ENCODE measurements around the gene ZNF726. TPM values are rescaled to one million over a fixed set of nuclear protein-coding genes. Genes with fewer than 3 reads are reported as not detected.
"Not testable (repeated sequence)": the region's sequence is repeated elsewhere in the genome, so short reads cannot be mapped to it uniquely, and the experiment has no call there.

The ZNF726 gene
- total RNA-seq, 1 donor from 2014 or later, result 0.30 TPM

GRCh38 chr19:23882493-23882892 is 32.2 kb upstream of the ZNF726 start:
- intact Hi-C loops (cut with micrococcal nuclease), result no loop called here
- Histone ChIP-seq H3K36me3 (no peaks in the 10 kb centered on the region), H3K4me1 (no peaks in the 10 kb centered on the region), H3K4me3 (no peak overlapping the region), H3K27me3 (ENCODE audit: low read depth) (peaks cover 13% of the 10 kb centered on the region), H3K9me3 (replicated peaks) (peaks cover 23% of the 10 kb centered on the region), H3K27ac (replicated peaks) (no peak overlapping the region)
- DNase-seq, result no peak
- TF ChIP-seq, protein P1, sequence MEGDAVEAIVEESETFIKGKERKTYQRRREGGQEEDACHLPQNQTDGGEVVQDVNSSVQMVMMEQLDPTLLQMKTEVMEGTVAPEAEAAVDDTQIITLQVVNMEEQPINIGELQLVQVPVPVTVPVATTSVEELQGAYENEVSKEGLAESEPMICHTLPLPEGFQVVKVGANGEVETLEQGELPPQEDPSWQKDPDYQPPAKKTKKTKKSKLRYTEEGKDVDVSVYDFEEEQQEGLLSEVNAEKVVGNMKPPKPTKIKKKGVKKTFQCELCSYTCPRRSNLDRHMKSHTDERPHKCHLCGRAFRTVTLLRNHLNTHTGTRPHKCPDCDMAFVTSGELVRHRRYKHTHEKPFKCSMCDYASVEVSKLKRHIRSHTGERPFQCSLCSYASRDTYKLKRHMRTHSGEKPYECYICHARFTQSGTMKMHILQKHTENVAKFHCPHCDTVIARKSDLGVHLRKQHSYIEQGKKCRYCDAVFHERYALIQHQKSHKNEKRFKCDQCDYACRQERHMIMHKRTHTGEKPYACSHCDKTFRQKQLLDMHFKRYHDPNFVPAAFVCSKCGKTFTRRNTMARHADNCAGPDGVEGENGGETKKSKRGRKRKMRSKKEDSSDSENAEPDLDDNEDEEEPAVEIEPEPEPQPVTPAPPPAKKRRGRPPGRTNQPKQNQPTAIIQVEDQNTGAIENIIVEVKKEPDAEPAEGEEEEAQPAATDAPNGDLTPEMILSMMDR (IDR thresholded peaks at IDR 0.05; ENCODE audit: borderline replicate concordance), result no peak

GRCh38 chr19:23884363-23884762 is 30.3 kb upstream of the ZNF726 start:
- Histone ChIP-seq H3K27ac (replicated peaks) (no peak overlapping the region), H3K36me3 (no peaks in the 10 kb centered on the region), H3K4me1 (no peaks in the 10 kb centered on the region), H3K9me3 (replicated peaks) (peaks cover 38% of the 10 kb centered on the region), H3K4me3 (no peak overlapping the region), H3K27me3 (ENCODE audit: low read depth) (peaks cover 3% of the 10 kb centered on the region)
- TF ChIP-seq, protein P1 (IDR thresholded peaks at IDR 0.05; ENCODE audit: borderline replicate concordance), result no peak
- no peak for DNase-seq
- intact Hi-C loops (cut with micrococcal nuclease), result no loop called here

- intact Hi-C loops (cut with micrococcal nuclease), result no loop called here
- no peak overlapping the region for H3K4me3 ChIP-seq
- TF ChIP-seq, protein P1 (IDR thresholded peaks at IDR 0.05; ENCODE audit: borderline replicate concordance), result no peak
- H3K9me3 ChIP-seq (replicated peaks), result peaks cover 30% of the 10 kb centered on the region
- H3K27ac ChIP-seq (replicated peaks), result no peak overlapping the region
- DNase-seq, result no peak
- no peaks in the 10 kb centered on the region for H3K36me3 ChIP-seq
- H3K4me1 ChIP-seq, result no peaks in the 10 kb centered on the region
- H3K27me3 ChIP-seq (ENCODE audit: low read depth), result peaks cover 3% of the 10 kb centered on the region
Measured at GRCh38 chr19:23887642-23888041, 27.0 kb upstream of the ZNF726 start.

DNA sequence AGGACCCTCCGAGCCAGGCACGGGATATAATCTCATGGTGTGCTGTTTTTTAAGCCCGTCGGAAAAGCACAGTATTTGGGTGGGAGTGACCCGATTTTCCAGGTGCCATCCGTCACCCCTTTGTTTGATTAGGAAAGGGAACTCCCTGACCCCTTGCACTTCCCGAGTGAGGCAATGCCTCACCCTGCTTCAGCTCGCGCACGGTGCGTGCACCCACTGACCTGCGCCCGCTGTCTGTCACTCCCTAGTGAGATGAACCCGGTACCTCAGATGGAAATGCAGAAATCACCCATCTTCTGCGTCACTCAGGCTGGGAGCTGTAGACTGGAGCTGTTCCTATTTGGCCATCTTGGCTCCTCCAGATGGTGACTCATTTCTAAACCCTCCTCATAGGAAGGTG is 18.6 kb upstream of the ZNF726 start:
- H3K4me1 ChIP-seq; H3K27ac ChIP-seq (replicated peaks); H3K36me3 ChIP-seq; H3K4me3 ChIP-seq; H3K9me3 ChIP-seq (replicated peaks); DNase-seq; H3K27me3 ChIP-seq (ENCODE audit: low read depth); intact Hi-C loops (cut with micrococcal nuclease): not testable (repeated sequence)

DNA sequence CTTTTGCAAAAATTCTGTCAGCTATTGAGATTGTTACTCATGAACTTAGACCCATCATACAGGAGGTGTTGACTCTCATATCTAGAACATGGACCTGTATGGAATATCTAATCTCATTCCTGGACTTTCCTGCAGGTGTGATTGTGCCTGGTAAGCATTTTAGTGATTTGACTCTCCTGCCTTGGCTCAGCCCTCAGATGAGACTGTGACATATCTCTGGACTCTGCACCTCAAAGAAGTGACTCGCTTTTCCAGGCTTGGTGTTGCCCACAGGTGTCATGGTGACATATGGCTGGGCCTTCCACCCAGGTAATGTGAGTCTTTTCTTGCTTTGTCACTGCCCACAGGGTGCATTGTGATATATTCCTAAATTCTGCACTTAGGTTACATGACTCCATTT is 17.8 kb upstream of the ZNF726 start:
- no peak for DNase-seq
- Histone ChIP-seq H3K9me3 (replicated peaks) (no peaks in the 10 kb centered on the region), H3K36me3 (no peaks in the 10 kb centered on the region), H3K4me1 (no peaks in the 10 kb centered on the region), H3K4me3 (no peak overlapping the region), H3K27ac (replicated peaks) (no peak overlapping the region), H3K27me3 (ENCODE audit: low read depth) (no peaks in the 10 kb centered on the region)
- intact Hi-C loops (cut with micrococcal nuclease), result no loop called here
- TF ChIP-seq, protein P1 (IDR thresholded peaks at IDR 0.05; ENCODE audit: borderline replicate concordance), result no peak

GRCh38 chr19:23901360-23901759 is 13.3 kb upstream of the ZNF726 start:
- H3K4me1 ChIP-seq, result no peaks in the 10 kb centered on the region
- no peak overlapping the region for H3K27ac ChIP-seq (replicated peaks)
- intact Hi-C loops (cut with micrococcal nuclease), result no loop called here
- no peaks in the 10 kb centered on the region for H3K27me3 ChIP-seq (ENCODE audit: low read depth)
- TF ChIP-seq, protein P1 (IDR thresholded peaks at IDR 0.05; ENCODE audit: borderline replicate concordance), result no peak
- H3K4me3 ChIP-seq, result no peak overlapping the region
- peaks cover 29% of the 10 kb centered on the region for H3K9me3 ChIP-seq (replicated peaks)
- H3K36me3 ChIP-seq, result no peaks in the 10 kb centered on the region
- DNase-seq, result no peak
